OCI-LY3 (cell line): ENCODE results near the gene ARID1B.

ENCODE experiments used
- H2AFZ ChIP-seq: fragments of 200-600, 300-600 bp; shearing (Covaris generic); 2 replicates; pipeline ENCODE4 v1.6.0; 2014; ENCODE audit warnings: antibody characterized with exemption, low read depth, low read length
- H3K27ac ChIP-seq: fragments of 200-600, 300-600 bp; sonication (generic); 2 replicates; pipeline ENCODE4 v1.5.1; 2014; ENCODE audit warnings: mild to moderate bottlenecking, low read length, moderate library complexity, mixed read lengths
- H3K27me3 ChIP-seq: fragments of 200-600, 300-600 bp; sonication (generic); 2 replicates; pipeline ENCODE4 v1.6.1; 2014; ENCODE audit warnings: low read depth, low read length, mixed read lengths
- H3K36me3 ChIP-seq: fragments of 200-600, 300-600 bp; sonication (generic); replicated peaks from 2 replicates; pipeline ENCODE3; 2014; ENCODE audit warnings: low read depth, low read length, mixed read lengths
- H3K4me1 ChIP-seq: fragments of 300-600, 200-600 bp; sonication (generic); 2 replicates; pipeline ENCODE4 v1.6.1; 2014; ENCODE audit warnings: low read length, mixed read lengths
- H3K4me2 ChIP-seq: fragments of 200-600, 300-600 bp; sonication (generic); 2 replicates; pipeline ENCODE4 v1.6.1; 2014; ENCODE audit warnings: low read length, mixed read lengths
- H3K4me3 ChIP-seq: fragments of 300-600, 200-600 bp; sonication (generic); 2 replicates; pipeline ENCODE4 v1.5.1; 2014; ENCODE audit warnings: antibody characterized with exemption, mild to moderate bottlenecking, low read length, moderate library complexity
- H3K79me2 ChIP-seq: fragments of 300-600, 200-600 bp; shearing (Covaris generic); 2 replicates; pipeline ENCODE4 v1.6.1; 2014; ENCODE audit warnings: mild to moderate bottlenecking, low read length, mixed read lengths
- H3K9ac ChIP-seq: fragments of 300-600, 200-600 bp; shearing (Covaris generic); 2 replicates; pipeline ENCODE4 v1.6.0; 2014; ENCODE audit warnings: mild to moderate bottlenecking, low read length, moderate library complexity
- H3K9me3 ChIP-seq: fragments of 200-600, 300-600 bp; shearing (Covaris generic); 2 replicates; pipeline ENCODE4 v1.6.1; 2014; ENCODE audit warnings: low read length, mixed read lengths; ENCODE audit not compliant: insufficient read depth
- H4K20me1 ChIP-seq: fragments of 200-600, 300-600 bp; sonication (generic); 2 replicates; pipeline ENCODE4 v1.6.1; 2016; ENCODE audit warnings: low read length, mixed read lengths; ENCODE audit not compliant: insufficient read depth
- CTCF ChIP-seq: fragments of 200-600, 300-600 bp; sonication (generic); IDR thresholded peaks from 2 replicates; pipeline ENCODE4 v1.5.1; 2014; ENCODE audit warnings: antibody characterized with exemption, low read length, low read depth
- EZH2phosphoT487 ChIP-seq: fragments of 200-600 bp; shearing (Covaris generic); IDR thresholded peaks from 2 replicates; pipeline ENCODE4 v1.6.1; 2018; ENCODE audit warnings: antibody characterized with exemption, mixed run types, low read depth

ARID1B gene

GRCh38 chr6:156902782-156903181 lies 125.6 kb downstream of the ARID1B start:
- TF ChIP-seq EZH2phosphoT487 = no peak
- no peak for TF ChIP-seq CTCF
- no peaks in the 10 kb centered on the region for H3K36me3 ChIP-seq
- no peak overlapping the region for H2AFZ ChIP-seq
- no peak overlapping the region for H3K4me2 ChIP-seq
- no peak overlapping the region for H3K9ac ChIP-seq
- H3K79me2 ChIP-seq = peaks cover 16% of the 10 kb centered on the region
- H4K20me1 ChIP-seq = peaks cover 21% of the 10 kb centered on the region
- no peaks in the 10 kb centered on the region for H3K27me3 ChIP-seq
- no peak overlapping the region for H3K4me3 ChIP-seq
- H3K9me3 ChIP-seq = no peaks in the 10 kb centered on the region
- no peaks in the 10 kb centered on the region for H3K4me1 ChIP-seq
- H3K27ac ChIP-seq = no peak overlapping the region

- Histone ChIP-seq H3K36me3 (no peaks in the 10 kb centered on the region), H3K4me2 (no peak overlapping the region), H4K20me1 (peaks cover 15% of the 10 kb centered on the region; the same call in 1 of the 2 replicates), H2AFZ (no peak overlapping the region), H3K27ac (no peak overlapping the region), H3K9ac (no peak overlapping the region), H3K27me3 (no peaks in the 10 kb centered on the region), H3K4me3 (no peak overlapping the region), H3K79me2 (peaks cover 5% of the 10 kb centered on the region), H3K9me3 (no peaks in the 10 kb centered on the region), H3K4me1 (no peaks in the 10 kb centered on the region)
- TF ChIP-seq CTCF (no peak), EZH2phosphoT487 (no peak)
Observed at GRCh38 chr6:156904176-156904967, 127.2 kb downstream of the ARID1B start.

DNA sequence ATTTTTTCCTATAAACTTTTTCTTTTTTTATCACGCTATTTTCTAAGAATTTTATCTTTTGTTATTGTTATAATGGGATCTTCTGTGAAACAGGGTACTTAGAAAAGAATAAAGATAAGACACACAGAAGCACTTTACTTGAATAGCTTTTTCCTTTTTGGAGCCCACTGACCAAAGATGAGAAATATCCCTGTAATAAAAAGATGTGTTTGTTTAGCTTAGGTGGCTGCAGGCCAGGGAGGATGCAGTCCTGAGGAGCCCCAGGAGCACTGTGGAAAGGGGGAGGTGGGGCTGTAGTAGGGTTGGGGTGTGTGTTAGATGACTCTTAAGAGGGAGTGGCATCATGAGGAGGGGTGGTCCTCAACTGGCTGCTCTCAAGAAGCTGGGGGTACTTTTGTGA lies 128.6 kb downstream of the ARID1B start:
- Histone ChIP-seq H3K4me2 (no peak overlapping the region), H2AFZ (no peak overlapping the region), H3K4me3 (no peak overlapping the region), H3K9ac (no peak overlapping the region), H4K20me1 (peaks cover under 1% of the 10 kb centered on the region; the same call in 1 of the 2 replicates), H3K79me2 (no peaks in the 10 kb centered on the region), H3K36me3 (no peaks in the 10 kb centered on the region), H3K9me3 (no peaks in the 10 kb centered on the region), H3K4me1 (no peaks in the 10 kb centered on the region), H3K27ac (no peak overlapping the region), H3K27me3 (no peaks in the 10 kb centered on the region)
- TF ChIP-seq EZH2phosphoT487 = no peak
- TF ChIP-seq CTCF = no peak

DNA sequence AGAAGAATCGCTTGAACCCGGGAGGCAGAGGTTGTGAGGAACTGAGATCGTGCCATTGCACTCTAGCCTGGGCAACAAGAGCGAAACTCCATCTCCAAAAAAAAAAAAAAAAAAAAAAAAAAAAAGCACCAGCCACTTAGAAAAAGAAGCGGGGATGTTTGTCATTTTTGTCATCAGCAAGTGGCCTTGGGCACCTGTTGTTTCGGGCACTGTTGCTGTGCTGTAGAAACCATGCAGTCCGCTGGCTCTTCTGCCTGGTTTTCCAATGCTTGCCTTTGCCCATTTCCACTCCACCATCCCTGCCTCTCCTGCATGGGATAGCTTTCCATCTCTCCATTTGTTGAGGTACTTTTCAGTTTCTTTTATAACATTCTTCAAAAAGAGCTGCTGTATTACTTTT lies 129.3 kb downstream of the ARID1B start:
- no peak overlapping the region for H2AFZ ChIP-seq
- no peak overlapping the region for H3K4me2 ChIP-seq
- no peaks in the 10 kb centered on the region for H3K36me3 ChIP-seq
- no peaks in the 10 kb centered on the region for H4K20me1 ChIP-seq
- TF ChIP-seq CTCF (no peak), EZH2phosphoT487 (no peak)
- H3K4me3 ChIP-seq = no peak overlapping the region
- H3K4me1 ChIP-seq = no peaks in the 10 kb centered on the region
- H3K9me3 ChIP-seq = no peaks in the 10 kb centered on the region
- H3K9ac ChIP-seq = no peak overlapping the region
- H3K27me3 ChIP-seq = no peaks in the 10 kb centered on the region
- no peaks in the 10 kb centered on the region for H3K79me2 ChIP-seq
- no peak overlapping the region for H3K27ac ChIP-seq
